IPS DF 19.7 (cell line): Measurements from ENCODE around the gene CBFA2T2.
"Not testable (repeated sequence)": the region's sequence is repeated elsewhere in the genome, so short reads cannot be mapped to it uniquely, and the experiment has no call there.

Experiments used
- DNase-seq: peaks from one replicate; pipeline ENCODE4 v3.0.0-alpha.2; 2013; ENCODE audit warnings: low read depth, low spot score

CBFA2T2 gene

DNA sequence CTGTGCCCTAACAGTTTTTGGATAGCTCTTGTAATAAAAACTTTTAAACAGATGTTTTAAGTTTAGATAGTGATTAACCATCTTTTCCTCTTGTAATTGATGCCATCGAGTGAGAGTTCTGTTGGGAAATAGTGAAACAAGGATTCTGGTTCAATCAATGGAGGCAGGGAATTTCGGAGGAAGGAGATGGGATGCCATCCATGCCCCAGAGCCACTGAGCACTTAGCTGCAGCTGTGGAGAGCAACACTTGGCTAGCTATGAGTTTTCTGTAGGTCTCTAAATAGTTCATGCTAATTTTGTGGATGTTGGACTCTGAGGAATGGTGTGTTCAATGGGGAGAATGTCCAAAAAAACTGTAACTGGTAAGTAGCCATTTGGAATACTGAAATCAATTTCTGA lies 16.7 kb downstream of the CBFA2T2 start:
- no peak for DNase-seq

DNA sequence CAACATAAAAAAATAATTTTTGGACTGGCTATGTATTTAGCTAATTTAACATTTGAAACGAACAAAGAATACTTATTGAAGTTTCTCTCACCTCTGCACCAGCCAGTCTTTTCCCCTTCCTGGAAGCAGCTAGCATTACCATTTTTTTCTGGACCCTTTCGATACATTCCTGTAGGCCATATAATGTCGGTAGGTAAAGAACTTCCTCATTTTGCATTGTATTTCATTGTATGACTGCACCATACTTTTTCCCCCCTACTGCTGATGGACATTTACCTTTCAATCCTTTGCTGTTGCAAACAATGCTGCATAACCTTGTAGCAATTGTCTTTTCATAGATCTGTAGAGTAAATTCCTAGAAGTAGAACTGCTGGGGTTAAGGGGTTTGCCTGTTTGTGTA lies 17.6 kb downstream of the CBFA2T2 start:
- no peak for DNase-seq

- not testable (repeated sequence) for DNase-seq
Observed at GRCh38 chr20:33508015-33508414, 18.1 kb downstream of the CBFA2T2 start.

DNA sequence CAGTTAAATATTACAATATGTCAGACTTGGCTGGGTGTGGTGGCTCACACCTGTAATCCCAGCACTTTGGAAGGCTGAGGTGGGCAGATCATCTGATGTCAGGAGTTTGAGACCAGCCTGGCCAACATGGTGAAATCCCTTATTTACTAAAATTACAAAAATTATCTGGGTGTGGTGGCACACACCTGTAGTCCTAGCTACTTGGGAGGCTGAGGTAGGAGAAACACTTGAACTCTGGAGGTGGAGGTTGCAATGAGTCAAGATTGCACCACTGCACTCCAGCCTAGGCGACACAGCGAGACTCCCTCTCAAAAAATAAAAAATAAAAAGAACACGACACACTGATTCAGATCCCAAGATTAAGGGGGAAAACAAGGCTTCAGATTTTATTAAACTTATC lies 19.2 kb downstream of the CBFA2T2 start:
- not testable (repeated sequence) for DNase-seq

GRCh38 chr20:33511876-33512275 lies 22.0 kb downstream of the CBFA2T2 start:
- DNase-seq: not testable (repeated sequence)

- DNase-seq: no peak
Observed at GRCh38 chr20:33515569-33516216, 25.8 kb downstream of the CBFA2T2 start.

DNA sequence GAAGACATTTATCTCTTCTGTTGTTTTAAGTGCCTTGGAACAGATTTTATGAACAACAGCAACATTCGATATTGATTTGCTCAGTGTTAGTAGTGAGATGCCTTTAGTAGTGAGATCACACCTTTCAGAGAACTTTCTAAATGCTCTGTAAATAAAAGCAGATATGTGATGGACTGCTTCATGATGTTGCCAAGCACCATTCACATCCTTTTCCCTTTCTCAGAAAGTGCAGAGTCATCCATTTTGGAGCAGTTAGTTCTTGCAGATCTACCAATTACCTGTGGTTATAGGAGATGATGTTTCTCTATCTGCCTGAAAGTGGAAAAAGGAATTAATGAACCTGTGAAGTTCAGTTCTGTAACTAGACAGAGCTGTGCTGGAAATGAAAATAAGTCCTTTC lies 27.0 kb downstream of the CBFA2T2 start:
- no peak for DNase-seq

DNA sequence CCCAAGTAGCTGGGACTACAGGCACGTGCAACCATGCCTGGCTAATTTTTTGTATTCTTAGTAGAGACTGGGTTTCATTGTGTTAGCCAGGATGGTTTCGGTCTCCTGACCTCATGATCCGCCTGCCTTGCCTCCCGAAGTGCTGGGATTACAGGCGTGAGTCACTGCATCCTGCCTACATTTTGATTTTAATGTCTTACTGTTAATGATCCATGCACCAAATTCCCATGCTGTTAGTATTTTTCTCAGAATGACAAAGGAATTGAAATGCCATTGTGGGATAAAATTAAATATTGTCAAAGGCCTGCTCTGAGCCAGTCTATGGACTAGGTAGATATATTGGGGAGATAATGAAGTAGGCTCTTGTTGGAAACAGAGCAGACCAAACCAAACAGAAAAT lies 28.2 kb downstream of the CBFA2T2 start:
- DNase-seq: no peak

DNA sequence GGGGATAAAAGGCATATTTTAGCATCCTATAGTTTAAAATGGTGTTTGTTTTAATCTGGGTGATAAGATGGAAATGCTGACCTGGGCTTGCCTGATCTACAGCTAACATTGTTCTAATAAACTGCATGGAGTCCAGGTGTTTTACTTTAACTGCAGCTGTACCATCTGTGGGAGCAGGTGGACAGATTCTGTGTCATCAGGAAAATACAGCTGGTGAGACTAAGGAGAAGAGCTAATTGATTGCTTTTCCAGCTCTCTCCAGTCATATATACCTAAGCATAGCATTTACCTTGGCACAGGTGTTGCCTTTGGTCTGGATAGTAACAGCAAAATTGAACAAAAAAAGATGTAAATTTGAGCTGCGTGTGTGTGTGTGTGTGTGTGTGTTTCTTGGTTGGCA lies 31.6 kb downstream of the CBFA2T2 start:
- DNase-seq: no peak

DNA sequence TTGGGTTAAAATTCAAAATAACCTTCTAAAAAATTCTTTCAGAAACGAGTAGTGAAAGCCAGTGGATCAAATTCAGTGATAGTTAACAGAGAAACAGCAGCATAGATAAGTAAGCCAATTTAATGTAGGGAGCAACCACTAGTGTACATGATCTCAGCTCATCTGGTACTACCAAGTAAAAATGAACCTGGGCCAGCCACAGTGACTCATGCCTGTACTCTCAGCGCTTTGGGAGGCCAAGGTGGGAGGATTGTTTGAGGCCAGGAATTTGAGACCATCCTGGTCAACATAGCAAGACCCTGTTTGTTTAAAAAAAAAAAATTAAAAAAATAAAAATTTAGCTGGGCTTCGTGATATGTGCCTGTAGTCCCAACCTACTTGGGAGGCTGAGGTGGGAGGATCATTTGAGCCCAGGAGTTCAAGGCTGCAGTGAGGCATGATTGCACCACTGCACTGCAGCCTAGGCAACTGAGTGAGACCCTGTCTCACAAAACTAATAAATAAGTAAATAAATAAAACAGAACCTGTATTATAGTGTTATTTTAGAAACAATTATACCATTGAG lies 32.4 kb downstream of the CBFA2T2 start:
- no peak for DNase-seq

GRCh38 chr20:33524261-33524660 lies 34.4 kb downstream of the CBFA2T2 start:
- DNase-seq: no peak

DNA sequence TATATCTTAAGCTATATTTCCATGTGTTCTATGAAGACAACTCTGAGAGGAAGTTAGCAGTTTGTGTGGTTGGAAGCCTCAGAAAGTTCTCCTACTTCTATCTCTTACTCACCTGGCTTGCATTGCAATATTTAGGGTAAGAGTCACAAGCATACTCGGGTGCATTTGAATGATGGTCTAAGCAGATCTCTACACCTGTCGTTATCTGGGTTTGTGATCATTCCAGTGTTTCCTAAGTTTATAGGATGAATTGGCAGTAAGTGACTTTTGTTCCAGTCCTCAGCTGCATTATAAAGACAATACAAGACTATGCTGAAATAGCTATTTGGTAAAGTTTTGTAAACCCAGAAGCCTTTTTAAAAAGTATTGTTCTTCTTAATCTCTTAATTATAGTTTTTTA lies 36.9 kb downstream of the CBFA2T2 start:
- no peak for DNase-seq

GRCh38 chr20:33531047-33531877 lies 41.4 kb downstream of the CBFA2T2 start:
- no peak for DNase-seq

GRCh38 chr20:33531885-33532284 lies 42.0 kb downstream of the CBFA2T2 start:
- no peak for DNase-seq

- DNase-seq: no peak
Observed at GRCh38 chr20:33532753-33533459, 43.0 kb downstream of the CBFA2T2 start.

GRCh38 chr20:33535717-33536116 lies 45.8 kb downstream of the CBFA2T2 start:
- DNase-seq: not testable (repeated sequence)

DNA sequence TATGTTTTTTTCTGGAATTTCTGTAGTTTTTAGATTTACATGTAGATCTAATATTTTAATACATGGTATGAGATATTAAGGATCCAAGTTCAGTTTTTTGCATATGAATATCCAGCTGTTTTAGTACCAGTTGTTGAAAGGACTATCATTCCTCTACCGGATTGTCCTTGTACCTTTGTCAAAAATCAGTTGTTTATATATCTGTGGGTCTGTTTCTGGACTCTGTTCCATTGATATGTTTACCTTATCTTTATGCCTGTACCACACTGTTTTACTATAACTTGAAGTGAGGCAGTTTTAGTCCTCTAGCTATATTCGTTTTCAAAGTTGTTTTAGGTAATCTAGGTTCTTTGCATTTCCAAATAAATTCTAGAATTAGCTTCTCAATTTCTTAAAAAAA lies 47.7 kb downstream of the CBFA2T2 start:
- DNase-seq: no peak

- DNase-seq: no peak
Observed at GRCh38 chr20:33539129-33539528, 49.2 kb downstream of the CBFA2T2 start.

DNA sequence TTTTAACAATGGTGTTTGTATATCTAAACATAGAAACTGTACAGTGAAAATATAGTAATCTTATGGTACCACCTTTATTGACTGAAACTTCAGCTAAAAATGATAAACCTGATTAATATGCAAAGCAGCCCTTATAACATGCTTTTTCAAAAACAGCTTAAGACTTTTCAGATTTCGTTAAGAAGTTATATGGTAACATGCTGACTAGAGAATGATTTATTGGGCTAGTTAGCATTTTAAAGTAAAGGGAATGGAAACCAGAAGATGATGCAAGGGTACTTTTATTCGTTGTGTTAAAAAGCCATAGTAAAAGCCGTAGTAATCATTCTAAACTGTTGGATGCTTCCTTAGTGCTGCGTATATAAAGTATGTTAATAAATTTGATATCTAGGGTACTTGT lies 50.5 kb downstream of the CBFA2T2 start:
- DNase-seq: no peak

DNA sequence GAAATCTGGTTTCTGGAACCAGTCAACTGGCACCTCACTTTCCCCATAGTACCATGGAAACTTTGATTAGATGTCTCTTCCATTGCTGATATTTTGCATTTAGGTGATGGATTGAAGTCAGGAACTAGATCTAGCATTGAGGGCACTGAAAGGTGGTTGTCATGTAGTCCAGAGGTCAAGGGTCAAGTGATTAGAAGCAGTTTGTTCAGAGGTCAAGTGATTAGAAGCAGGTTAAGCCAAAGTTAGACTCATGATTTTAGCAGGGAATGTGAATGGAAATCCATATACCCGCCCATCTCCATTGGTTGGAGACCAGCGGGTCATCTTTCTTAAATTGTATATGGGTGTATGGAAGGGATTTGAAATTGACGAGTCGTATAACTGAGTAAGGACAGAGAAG lies 51.2 kb downstream of the CBFA2T2 start:
- DNase-seq: no peak

GRCh38 chr20:33541797-33542196 lies 51.9 kb downstream of the CBFA2T2 start:
- no peak for DNase-seq

- no peak for DNase-seq
Observed at GRCh38 chr20:33545763-33546162, 55.9 kb downstream of the CBFA2T2 start.
